Measurements from ENCODE around the gene POGK. TPM values are rescaled to one million over a fixed set of nuclear protein-coding genes. Genes with fewer than 3 reads are reported as not detected.

The POGK gene
- total and polyA plus RNA-seq, 9 of the 15 experiments (the other 6 are each of a cell fraction or from before 2014, with no cell fraction given): 6.1 to 44.5 (median 24.3) TPM

GRCh38 chr1:166875302-166875733 is 36.0 kb downstream of the POGK start (continued):
- TF ChIP-seq HES1 (IDR thresholded peaks at IDR 0.05; ENCODE audit: low read depth) (no peak), ZBTB9 (CRISPR knock-in tag; IDR thresholded peaks at IDR 0.05) (no peak), IRF2 (CRISPR knock-in tag; IDR thresholded peaks at IDR 0.05) (no peak), MED1 (CRISPR knock-in tag; IDR thresholded peaks at IDR 0.05; ENCODE audit: borderline replicate concordance) (no peak), NR1H2 (CRISPR knock-in tag; IDR thresholded peaks at IDR 0.05) (peak; percentile 53; the same call in 1 of the 2 replicates), CTCFL (IDR thresholded peaks at IDR 0.05; ENCODE audit: borderline replicate concordance, insufficient read depth, low read depth, low read length, poor library complexity, severe bottlenecking) (no peak), ATF4 (CRISPR knock-in tag; IDR thresholded peaks at IDR 0.05) (no peak), BCOR (IDR thresholded peaks at IDR 0.05) (peak; percentile 99), KDM1A (IDR thresholded peaks at IDR 0.05) (peak; percentile 90 to 97), FOXJ2 (tag; IDR thresholded peaks at IDR 0.05) (no peak), RCOR1 (IDR thresholded peaks at IDR 0.05; ENCODE audit: borderline replicate concordance in 1 of 2, low read depth in 2 of 2, low read length in 2 of 2) (peak in 1 of 2 experiments; percentile 53; a peak in 2 of 4 replicates), KDM4B (IDR thresholded peaks at IDR 0.05; ENCODE audit: borderline replicate concordance in 2 of 2, low read depth in 1 of 2) (no peak), ELK1 (CRISPR knock-in tag; IDR thresholded peaks at IDR 0.05) (no peak), ZBTB1 (CRISPR knock-in tag; IDR thresholded peaks at IDR 0.05; ENCODE audit: borderline replicate concordance, low read depth) (no peak), USF2 (CRISPR knock-in tag; IDR thresholded peaks at IDR 0.05) (no peak), XRCC5 (IDR thresholded peaks at IDR 0.05; ENCODE audit: low read depth, low read length) (no peak), ZNF707 (CRISPR knock-in tag; conservative IDR thresholded peaks at IDR 0.05) (no peak), ZNF121 (CRISPR knock-in tag; conservative IDR thresholded peaks at IDR 0.05) (no peak), RAD21 (CRISPR knock-in tag; conservative IDR thresholded peaks at IDR 0.05 in 1 of 2, IDR thresholded peaks at IDR 0.05 in 1 of 2) (no peak), CHD2 (IDR thresholded peaks at IDR 0.05; ENCODE audit: low read depth, low read length) (no peak), L3MBTL2 (IDR thresholded peaks at IDR 0.05) (no peak)
